NCI-H748 (cell line): ENCODE results near the gene CDH22.

Source experiments
- DNase-seq: peaks from one replicate; lab custom pipeline; 2025; ENCODE audit not compliant: unreplicated experiment; lab: John Stamatoyannopoulos, UW

Gene CDH22

DNA sequence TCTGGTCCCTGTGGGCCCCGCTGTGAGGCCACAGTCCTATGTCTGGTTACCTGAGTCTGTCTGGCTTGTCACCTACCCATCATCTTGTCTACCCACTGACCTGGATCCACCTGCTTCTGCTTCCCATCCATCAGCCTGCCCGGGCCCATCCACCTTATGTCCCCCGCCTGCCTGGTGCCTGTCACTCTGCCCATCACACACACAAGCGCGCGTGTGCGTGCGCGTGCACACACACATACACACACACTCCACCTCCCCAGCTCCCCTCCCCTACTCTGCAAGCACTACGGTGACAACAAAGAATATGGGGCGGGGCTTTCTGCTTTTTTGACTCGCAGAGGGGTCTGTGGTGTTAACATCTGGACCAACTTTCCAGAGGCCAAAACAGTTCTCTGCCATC lies 8.0 kb downstream of the CDH22 start:
- no peak for DNase-seq

DNA sequence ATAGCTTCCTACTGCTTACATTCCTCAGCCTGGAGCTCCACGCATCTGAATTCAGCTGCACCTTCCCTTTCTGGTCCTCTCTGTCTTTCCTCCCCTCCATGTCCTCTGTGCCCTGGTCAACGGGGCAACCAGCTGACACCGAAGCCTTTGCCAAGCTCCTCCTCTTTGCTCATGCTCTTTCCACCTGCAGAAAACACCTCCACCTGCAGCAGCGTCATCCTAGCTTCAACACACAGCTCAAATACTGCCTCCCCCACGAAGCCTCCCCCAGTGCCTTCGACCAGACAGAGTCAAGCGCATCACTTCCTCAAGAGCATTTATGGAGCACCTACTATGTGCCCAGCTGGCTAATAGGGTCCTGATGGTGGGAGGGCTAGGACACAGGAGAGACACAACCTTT lies 9.2 kb downstream of the CDH22 start:
- no peak for DNase-seq

DNA sequence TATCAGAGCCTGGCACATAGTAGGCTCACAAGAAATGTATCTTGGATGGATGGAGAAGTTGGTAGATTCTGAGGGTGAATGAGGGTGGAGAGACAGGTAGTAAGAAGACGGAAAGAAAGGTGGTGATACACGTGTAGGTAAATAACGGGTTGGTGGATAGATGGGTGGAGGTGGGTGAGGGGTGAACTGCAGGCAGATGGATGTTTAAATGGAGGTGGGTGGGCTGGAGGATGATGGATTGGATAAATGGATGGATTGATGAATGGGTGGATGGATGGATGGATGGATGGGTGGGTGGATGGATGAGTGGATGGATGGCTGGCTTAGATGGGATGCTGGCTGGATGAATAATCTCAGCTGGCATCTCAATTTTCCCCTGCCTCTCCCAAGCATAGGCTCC lies 9.9 kb downstream of the CDH22 start:
- no peak for DNase-seq

DNA sequence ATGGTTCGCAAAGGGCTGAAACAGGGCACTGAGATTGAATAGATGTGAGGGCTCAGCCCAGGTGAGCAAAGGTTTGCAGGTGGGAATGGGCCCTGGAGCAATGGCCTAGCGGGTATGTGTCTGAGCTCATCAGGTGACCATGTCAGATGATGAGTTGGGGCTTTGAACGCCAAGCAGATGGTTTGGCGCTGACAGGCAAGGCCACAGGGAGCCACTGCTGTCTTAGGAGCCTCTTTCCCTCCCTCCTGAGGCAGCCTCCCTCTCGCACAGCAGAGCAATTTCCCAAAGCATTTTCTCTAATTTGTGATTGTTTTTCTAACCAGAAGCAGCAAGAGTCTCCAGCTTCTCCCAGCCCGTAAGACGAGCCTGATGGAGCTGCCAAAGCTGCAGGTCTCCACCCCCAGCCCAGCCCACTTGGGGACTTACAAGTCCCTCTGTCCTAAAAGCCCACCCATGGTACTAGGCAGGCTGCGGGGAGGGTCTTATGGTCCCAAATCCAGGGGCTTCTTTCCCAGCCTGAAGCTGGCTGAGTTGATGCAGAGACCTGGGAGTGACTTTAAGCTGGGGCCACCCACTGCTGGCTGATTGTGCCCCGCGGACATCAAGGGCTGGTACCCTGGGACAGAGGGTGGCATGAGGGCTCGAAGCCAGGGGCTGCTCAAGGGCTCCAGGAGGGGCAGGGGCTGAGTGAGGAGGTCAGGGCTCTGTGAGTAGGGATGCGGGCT lies 11.6 kb downstream of the CDH22 start:
- no peak for DNase-seq

DNA sequence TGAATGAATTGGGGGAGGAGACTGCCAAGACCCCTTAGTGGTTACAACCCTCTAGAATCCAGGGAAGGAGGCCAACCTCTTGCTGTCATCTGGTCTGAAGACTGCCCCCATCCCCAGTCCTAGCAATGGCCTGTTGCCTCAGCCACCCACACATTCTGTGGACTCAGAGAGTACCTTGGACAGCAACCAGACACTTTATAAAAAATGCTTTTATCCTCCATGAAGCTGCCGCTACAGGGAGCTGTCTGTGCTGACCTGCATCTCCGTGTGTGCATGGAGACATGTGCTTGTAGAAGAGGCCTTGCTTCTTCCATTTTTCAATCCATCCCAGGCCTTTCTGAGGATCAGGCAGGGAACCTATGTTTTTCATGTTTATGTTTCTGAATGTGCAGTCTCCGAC lies 15.2 kb downstream of the CDH22 start:
- DNase-seq = no peak

DNA sequence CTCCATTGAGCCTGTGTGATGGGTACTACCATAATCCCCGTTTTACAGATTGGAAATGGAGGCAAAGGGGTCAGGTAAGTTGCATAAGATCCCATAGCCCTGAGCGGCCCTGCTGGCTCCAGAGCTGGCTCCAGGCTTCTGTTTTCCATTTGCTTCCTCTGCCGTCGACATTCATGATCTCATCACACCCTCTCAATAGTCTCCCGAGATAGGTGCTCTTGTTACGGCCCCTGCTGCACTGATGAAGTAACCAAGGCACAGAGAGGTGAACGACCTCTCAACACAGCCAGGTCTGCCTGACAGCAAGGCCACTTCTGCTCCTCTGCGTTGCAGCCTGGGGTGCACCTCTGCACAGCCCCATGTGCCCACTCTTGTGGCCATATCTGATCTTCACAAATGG lies 16.9 kb downstream of the CDH22 start:
- no peak for DNase-seq

DNA sequence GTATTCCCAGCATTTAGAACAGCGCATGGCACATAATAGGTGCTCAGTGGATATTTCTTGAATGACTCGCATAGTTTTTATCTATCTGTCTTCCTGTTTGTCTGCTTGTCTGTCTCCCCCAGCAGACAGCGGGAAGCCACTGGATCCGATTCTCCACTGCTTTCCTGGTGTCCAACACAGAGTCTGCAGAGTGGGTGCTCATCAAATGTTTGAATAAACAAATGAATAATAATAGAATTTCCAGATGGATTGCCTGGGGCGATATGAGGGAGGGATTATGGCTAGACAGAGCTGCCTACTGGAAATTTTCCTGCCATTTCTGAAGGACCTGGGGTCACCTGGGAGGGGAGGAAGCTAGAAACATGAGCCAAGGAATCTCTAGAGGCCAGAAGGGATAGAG lies 18.9 kb downstream of the CDH22 start:
- no peak for DNase-seq

DNA sequence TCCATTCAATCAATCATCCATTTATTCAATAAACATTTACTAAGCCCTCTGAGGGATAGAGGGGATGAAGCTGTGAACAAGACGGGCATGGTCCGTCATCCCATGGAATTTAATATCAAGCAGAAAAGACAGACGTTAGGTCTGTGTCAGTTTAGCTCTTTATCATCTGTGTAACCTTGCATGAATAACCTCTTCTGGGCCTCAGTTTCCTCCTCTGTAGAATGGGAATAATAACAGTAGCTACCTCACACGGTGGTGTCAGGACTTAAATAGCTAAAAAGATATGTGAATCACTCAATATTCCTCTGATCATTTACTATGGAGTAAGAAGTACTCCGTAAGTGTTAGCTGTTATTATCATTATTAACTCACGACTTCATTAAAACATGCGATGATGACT lies 21.3 kb downstream of the CDH22 start:
- DNase-seq = no peak

DNA sequence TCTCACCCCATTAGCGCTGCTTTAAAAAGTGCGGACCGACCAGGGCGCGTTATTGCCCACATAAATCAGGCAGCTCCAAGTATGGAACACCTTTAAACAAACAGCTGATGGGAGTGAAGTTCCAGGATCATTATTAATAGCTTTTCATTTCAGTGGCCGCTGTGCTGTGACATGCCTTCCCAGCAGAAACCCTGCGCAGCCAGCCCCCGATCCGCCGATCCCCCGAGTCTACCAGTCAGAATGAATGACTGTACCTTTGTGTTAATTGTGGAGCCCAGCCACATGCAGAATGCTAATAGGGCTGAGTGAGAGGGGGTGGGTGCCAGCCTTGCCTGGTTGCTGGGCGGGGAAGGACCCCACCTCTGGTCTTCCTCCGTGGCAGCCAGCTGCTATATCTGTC lies 21.9 kb downstream of the CDH22 start:
- no peak for DNase-seq

- no peak for DNase-seq
Measured at GRCh38 chr20:46285740-46286139, 22.6 kb downstream of the CDH22 start.

DNA sequence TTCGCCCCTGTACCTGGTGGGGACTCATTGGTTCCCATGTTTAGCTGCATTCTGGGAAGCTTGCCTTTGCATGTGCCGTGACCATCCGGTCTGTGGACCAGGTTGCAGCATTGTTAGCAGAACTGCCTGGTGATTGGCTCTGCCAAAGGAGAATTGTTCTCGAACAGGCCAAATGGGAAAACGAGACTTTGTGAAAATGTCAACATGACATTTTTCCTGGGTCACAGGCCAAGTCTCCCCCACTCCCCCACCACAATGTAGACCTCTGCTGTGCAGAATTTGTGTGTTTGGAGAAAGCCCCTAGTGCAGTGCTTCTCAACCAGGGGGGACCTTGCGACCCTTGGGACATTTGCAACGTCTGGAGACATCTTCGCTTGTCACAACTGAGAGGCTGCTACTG lies 23.2 kb downstream of the CDH22 start:
- no peak for DNase-seq

GRCh38 chr20:46284040-46284427 lies 24.3 kb downstream of the CDH22 start:
- DNase-seq = no peak

DNA sequence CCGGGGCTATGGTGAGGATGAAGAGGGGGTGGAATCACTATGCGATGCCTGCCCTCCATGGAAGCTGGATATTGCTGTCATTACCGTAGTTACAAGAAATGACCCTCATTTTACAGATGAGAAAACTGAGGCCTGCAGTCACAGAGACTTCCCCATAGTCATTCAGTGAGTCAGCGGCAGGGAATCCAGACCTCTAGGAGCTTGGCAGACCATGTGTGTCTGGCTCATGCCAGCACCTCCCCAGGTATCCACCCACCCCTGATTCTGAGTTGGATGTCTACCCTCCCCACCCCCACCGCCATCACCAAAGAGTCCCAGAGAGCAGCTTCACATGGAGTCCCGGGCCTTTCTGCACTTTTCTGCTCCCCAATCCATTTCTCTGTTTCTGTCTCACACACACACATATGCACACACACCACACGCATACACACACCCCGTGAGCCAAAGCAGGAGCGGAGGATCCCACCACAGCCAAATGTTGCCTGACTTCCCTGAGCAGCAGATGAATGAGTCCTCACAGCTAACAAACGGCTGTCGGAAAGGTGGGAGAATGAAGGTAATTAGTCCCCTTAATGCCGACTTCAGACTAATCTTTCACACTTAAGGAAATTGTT lies 24.8 kb downstream of the CDH22 start:
- no peak for DNase-seq

GRCh38 chr20:46282669-46283068 lies 25.6 kb downstream of the CDH22 start:
- no peak for DNase-seq

GRCh38 chr20:46279103-46279502 lies 29.2 kb downstream of the CDH22 start:
- no peak for DNase-seq

DNA sequence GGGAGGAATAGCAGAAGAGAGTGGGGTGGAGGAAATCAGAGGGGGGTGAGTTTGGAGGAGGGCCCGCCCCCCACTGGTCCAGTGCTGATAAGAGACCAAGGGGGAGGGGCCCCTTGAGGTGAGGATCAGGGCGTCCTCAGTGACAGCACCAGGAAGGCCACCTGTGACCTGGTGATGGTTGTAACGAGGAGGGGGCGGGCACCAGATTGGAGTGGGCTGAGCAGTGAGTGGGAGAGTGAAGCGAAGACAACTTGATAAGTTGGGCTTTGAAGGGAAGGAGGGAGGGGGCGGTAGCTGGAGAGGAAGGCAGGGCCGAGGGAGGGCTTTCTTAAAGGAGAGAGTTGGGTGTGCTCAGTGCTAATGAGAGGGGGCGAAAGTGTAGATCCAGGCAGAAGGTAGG lies 30.7 kb downstream of the CDH22 start:
- DNase-seq = no peak

DNA sequence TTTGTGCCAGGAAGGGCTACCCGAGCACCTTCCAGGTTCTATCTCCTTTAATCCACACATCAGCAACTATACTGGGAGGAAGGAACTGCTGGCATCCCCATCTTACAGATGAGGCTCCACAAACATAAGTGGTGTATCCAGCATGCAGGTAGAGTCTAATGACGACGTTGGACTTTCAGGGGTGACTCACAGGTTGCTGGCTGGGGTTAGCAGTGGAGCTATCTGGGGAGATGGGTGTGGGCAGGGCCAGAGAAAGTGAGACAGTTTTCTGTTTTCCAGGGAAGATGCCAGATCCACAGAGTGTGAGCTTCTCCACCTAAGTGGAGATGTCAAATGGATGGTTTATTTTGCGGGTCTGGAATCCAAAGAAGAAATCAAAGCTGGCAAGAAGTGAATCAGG lies 31.8 kb downstream of the CDH22 start:
- no peak for DNase-seq

- DNase-seq = no peak
Measured at GRCh38 chr20:46275091-46275490, 33.2 kb downstream of the CDH22 start.

- DNase-seq = no peak
Measured at GRCh38 chr20:46273717-46274116, 34.6 kb downstream of the CDH22 start.

GRCh38 chr20:46272389-46273047 lies 35.8 kb downstream of the CDH22 start:
- DNase-seq = no peak

- DNase-seq = no peak
Measured at GRCh38 chr20:46270977-46271744, 37.1 kb downstream of the CDH22 start.

GRCh38 chr20:46269372-46269771 lies 38.9 kb downstream of the CDH22 start:
- peak; percentile 3 for DNase-seq
